Measurements from ENCODE around the gene TBC1D22A.
A peak's percentile ranks its signal among the peaks of the same experiment; 100 is the strongest.

TBC1D22A gene

DNA sequence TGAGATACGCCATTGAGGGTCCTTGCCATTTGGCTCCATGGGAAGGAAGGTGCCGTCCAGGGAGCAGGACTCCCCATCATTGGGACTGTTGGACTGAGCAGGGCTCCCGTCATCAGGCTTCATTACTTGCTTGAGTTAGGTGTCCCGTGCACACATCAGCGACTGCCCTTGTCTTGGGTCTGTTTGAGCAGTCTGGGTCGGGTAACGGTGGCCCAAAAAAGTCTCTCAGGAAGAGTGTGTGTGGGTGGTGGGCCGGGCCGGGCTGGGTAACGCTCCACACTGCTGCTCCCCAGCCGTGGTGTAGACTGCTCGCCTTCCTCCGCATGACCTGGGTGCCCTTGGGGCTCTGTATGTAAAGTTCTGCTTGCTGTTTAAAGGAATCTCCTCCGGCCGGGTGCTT lies 293.5 kb downstream of the TBC1D22A start:
- Mint-ChIP-seq H3K4me3 (no peak overlapping the region), H3K4me1 (peaks cover 12% of the 10 kb centered on the region), H3K27me3 (no peaks in the 10 kb centered on the region), H3K27ac (no peak overlapping the region), H3K9me3 (no peaks in the 10 kb centered on the region), H3K36me3 (ENCODE audit: low read depth) (peaks cover 10% of the 10 kb centered on the region)
- DNase-seq (no peak), ATAC-seq (no peak)

DNA sequence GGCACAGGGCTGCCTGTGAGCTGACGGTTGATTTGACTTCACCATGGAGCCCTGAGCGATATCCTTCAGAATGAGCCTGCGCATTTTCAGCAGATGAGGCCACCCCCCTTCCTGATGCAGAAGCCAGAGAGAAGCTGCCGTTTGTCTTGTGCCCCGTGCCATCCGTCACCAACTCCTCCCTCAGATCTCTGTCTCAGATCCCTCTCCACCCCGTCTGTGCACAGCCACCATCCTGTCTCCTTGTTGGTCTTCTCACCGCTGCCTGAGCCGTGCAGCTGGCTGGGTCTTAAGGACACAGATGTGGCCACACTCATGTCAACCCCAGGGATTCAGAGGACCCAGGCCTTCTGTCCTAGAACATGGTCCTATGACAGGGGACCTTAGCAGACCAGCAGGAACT lies 293.9 kb downstream of the TBC1D22A start:
- no peaks in the 10 kb centered on the region for H3K9me3 Mint-ChIP-seq
- no peak for ATAC-seq
- peaks cover 14% of the 10 kb centered on the region for H3K36me3 Mint-ChIP-seq (ENCODE audit: low read depth)

DNA sequence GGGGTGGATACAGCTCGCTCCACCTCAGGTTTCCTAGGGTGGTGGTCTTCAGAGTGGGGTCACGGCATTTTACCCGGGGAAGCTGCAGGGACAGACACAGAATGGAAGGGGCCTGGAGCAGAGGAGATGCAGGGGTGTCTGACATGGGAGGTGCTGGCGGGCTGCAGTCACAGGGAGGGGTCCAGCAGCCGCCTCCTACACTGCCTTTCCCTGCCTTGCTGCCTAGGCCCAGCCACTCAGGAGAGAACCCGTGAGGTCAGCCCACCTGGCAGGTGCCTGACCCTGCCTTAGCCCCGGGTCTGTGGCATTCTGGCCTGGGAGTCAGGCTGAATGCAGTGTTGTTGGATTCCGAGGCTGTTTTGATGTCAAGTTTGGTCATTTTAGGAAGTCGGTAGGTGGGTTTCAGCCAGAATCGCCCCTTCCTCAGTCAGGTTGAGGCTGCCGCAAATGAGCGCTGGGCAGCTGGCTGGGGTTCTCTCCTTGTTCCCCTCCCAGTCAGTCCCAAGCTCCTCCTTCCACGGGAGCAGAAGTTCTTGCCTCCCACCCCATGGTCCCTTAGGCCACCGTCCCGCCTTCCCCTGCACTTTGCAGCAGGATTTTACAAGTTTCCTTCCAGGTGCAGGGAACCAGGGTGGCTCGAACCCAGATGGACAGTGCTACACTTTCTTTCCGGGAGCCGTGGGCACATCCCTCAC lies 294.5 kb downstream of the TBC1D22A start:
- Mint-ChIP-seq H3K27ac (peak overlapping the region; percentile 67), H3K36me3 (ENCODE audit: low read depth) (peaks cover 17% of the 10 kb centered on the region), H3K4me3 (no peak overlapping the region), H3K4me1 (peaks cover 20% of the 10 kb centered on the region), H3K9me3 (no peaks in the 10 kb centered on the region), H3K27me3 (no peaks in the 10 kb centered on the region)
- DNase-seq (no peak), ATAC-seq (no peak)

More for the DNA sequence above, 293.9 kb downstream of the TBC1D22A start:
- Mint-ChIP-seq H3K4me1 (peaks cover 16% of the 10 kb centered on the region), H3K27ac (peak overlapping the region; percentile 67), H3K4me3 (no peak overlapping the region), H3K27me3 (no peaks in the 10 kb centered on the region)
- no peak for DNase-seq

DNA sequence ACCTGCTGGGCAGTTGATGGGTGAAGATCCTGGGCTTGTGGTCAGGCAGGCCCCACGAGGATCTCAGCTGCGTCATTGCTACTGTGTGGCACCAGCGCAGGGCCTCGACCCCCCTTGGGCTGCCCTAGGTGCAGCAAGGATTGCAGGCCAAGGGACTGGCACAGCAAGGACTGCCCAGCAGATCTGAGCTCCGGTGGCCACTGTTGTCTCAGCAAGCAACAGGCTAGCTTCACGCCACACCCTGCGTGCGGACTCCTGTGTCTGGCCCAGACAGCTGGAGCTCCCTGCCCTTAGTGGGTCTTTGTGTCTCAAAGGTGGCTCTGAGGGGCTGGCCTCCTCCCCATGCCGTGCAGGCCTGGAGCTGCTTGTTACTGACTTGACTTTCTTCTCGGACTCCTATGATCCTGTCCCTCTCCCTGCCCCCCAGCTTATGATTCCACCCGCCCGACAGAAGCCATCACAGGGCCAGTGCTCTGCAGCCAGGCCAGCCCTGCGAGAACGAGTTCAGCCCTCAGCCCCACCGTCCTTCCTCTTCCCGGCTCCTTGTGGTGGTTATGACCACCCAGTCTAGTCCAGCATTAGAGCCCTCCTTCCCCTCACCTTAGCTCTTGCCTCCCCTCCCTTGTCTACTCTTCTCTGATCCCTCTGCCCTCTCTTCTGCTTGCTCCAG lies 295.6 kb downstream of the TBC1D22A start:
- ATAC-seq (no peak), DNase-seq (no peak)
- Mint-ChIP-seq H3K27me3 (no peaks in the 10 kb centered on the region), H3K4me3 (no peak overlapping the region), H3K36me3 (ENCODE audit: low read depth) (peaks cover 22% of the 10 kb centered on the region), H3K4me1 (peaks cover 17% of the 10 kb centered on the region), H3K9me3 (no peaks in the 10 kb centered on the region), H3K27ac (peak overlapping the region; percentile 34)

DNA sequence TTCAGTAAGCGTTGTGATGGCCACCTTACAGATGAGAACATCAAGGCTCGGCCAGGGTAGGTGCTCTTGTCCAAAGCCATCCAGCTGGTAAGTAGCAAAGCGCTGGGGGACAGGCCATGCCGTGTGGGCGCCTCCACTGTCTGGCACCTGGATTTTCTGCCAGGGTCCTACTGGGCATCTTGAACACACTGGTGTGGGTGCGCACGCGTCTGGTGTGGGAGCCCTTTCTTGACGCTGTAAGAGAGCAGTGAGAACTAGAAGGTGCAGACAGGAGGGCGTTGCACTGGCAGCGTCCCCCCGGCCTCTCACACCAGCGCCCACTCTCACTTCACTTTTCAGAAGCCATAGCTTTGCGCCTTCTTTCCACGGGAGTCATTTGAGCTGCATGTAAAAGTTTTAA lies 296.6 kb downstream of the TBC1D22A start:
- H3K4me1 Mint-ChIP-seq: peaks cover 16% of the 10 kb centered on the region
- H3K36me3 Mint-ChIP-seq (ENCODE audit: low read depth): peaks cover 25% of the 10 kb centered on the region
- no peak overlapping the region for H3K4me3 Mint-ChIP-seq
- ATAC-seq: no peak
- H3K27me3 Mint-ChIP-seq: no peaks in the 10 kb centered on the region
- no peaks in the 10 kb centered on the region for H3K9me3 Mint-ChIP-seq
- H3K27ac Mint-ChIP-seq: peak overlapping the region; percentile 52
- DNase-seq: no peak

DNA sequence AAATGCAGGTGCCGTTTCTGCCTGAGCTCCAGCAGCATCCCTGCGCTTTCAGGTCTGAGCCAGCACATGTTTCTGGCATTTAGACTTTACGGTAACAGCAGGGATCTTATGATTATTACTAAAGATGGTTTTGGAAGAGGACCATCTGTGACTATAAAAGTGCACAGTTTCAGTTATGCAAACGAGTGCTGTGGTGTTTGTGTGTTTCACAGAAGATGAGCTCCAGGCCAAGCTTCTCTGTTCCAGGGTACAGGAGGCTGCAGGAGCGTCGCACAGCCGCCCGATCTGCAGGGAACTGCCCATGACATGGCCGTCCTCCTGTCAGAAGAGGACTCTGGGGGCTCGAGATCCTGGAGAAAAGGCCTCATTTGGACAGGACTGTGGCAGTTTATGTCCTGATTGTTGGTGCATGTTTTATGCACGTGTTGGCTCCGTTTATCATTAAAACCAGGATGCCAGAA lies 297.3 kb downstream of the TBC1D22A start:
- peaks cover 25% of the 10 kb centered on the region for H3K36me3 Mint-ChIP-seq (ENCODE audit: low read depth)
- no peak for ATAC-seq
- peak overlapping the region; percentile 44 for H3K27ac Mint-ChIP-seq
- H3K9me3 Mint-ChIP-seq: no peaks in the 10 kb centered on the region
- peaks cover 16% of the 10 kb centered on the region for H3K4me1 Mint-ChIP-seq
- DNase-seq: no peak
- no peak overlapping the region for H3K4me3 Mint-ChIP-seq
- H3K27me3 Mint-ChIP-seq: no peaks in the 10 kb centered on the region

DNA sequence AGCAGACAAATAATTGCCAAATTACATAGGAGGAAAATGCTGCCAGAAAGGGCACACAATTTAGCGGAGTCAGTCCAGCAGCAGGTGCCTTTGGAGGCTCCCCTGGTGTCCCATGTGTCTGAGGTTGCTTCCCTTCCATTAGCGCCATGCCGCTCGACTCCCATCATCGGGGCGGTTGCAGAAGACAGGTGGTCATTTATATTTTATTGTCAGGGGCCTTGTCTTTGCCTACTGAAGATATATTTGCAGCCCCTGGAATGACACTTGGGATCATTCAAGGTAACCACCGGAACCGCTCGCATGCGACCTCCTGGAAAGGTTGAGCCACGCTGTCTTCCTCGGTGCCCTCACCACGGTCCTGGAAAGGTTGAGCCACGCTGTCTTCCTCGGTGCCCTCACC lies 298.3 kb downstream of the TBC1D22A start:
- ATAC-seq (peak; percentile 50), DNase-seq (no peak)
- Mint-ChIP-seq H3K27me3 (no peaks in the 10 kb centered on the region), H3K27ac (peak overlapping the region; percentile 86), H3K9me3 (no peaks in the 10 kb centered on the region), H3K4me1 (peaks cover 16% of the 10 kb centered on the region), H3K4me3 (peak overlapping the region; percentile 45), H3K36me3 (ENCODE audit: low read depth) (peaks cover 23% of the 10 kb centered on the region)

DNA sequence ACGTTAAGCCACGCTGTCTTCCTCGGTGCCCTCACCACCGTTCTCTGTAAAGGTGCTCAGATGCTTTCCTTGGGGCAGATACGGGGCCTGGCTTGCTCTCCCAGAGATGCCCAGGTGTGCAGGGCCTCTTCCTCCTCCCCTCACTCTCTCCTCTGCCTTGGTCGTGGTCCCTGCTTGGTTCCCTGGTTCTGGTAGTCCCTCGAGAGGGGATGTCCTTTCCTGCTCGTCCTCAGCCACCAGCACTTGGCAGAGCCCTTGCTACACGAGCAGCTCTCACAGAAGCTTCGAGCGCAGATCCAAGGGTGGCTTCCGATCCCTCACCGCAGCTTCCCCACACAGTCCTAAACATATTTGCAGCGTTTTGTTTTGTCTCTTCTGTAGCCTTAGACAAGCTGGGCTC lies 298.8 kb downstream of the TBC1D22A start:
- ATAC-seq: peak; percentile 27
- Mint-ChIP-seq H3K9me3 (no peaks in the 10 kb centered on the region), H3K4me1 (peaks cover 16% of the 10 kb centered on the region), H3K27ac (peak overlapping the region; percentile 86), H3K4me3 (peak overlapping the region; percentile 45), H3K27me3 (no peaks in the 10 kb centered on the region), H3K36me3 (ENCODE audit: low read depth) (peaks cover 22% of the 10 kb centered on the region)
- no peak for DNase-seq

DNA sequence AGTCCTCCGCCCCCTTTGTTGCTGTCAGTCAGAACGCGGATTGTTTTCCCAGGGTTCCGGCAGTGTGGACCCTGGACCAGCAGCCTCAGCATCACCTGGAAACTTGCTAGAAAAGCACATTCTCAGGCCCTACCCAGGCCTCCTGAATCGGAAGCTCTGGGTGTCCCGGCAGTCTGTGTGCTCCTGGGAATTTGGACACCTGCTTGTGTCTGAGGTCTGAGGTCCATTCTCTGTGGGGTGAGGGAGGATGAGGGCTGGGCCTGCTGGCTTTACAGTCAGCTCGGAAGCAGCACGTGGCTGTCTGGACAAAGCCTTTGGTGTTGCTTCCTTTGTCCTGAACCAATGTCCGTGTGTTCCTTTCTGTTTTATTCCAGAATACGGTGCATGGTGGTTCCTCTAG lies 299.7 kb downstream of the TBC1D22A start:
- H3K4me3 Mint-ChIP-seq: no peak overlapping the region
- peaks cover 17% of the 10 kb centered on the region for H3K4me1 Mint-ChIP-seq
- H3K9me3 Mint-ChIP-seq: no peaks in the 10 kb centered on the region
- H3K27ac Mint-ChIP-seq: no peak overlapping the region
- no peaks in the 10 kb centered on the region for H3K27me3 Mint-ChIP-seq
- ATAC-seq (no peak), DNase-seq (no peak)
- H3K36me3 Mint-ChIP-seq (ENCODE audit: low read depth): peaks cover 19% of the 10 kb centered on the region

DNA sequence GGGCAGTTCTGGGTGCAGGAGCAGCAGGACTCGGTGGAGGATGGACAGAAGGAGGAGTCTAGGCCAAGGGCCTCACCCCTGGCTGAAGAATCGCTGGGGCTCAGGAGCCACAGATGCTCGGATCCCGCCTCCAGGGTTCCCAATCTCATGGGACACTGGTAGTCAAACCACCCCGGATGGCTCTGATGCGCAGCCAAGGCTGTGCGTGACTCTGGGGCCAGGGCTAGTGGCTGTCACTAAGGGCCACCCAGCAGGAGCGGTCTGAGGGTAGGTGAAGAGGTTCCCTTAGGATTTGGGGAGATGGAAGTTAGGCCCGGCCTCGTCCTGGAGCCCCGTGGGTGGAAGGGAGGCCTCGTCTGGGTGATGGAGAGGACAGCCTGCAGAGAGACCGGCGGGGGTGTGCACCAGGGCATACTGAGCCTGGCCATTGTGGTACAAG lies 300.6 kb downstream of the TBC1D22A start:
- ATAC-seq (no peak), DNase-seq (no peak)
- no peak overlapping the region for H3K4me3 Mint-ChIP-seq
- peaks cover 26% of the 10 kb centered on the region for H3K4me1 Mint-ChIP-seq
- peaks cover 19% of the 10 kb centered on the region for H3K36me3 Mint-ChIP-seq (ENCODE audit: low read depth)
- H3K27ac Mint-ChIP-seq: no peak overlapping the region
- no peaks in the 10 kb centered on the region for H3K9me3 Mint-ChIP-seq
- H3K27me3 Mint-ChIP-seq: no peaks in the 10 kb centered on the region

DNA sequence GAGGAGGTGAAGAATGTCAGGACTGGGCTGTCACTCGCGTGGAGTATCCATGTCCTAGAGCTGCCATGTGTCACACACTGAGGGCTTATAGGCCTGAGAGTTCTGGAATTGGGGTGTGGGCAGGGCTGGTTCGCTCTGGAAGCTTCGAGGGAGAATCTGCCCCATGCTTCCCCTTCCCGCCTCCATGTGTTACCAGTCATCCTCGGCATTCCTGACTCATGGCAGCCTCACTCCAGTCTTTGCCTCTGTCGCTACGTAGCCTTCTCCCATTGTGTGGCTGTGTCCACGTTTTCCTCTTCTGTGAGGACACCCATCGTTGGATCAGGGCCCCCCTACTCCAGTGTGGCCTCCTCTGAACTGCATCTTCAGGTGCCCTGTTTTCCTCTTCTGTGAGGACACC lies 301.2 kb downstream of the TBC1D22A start:
- Mint-ChIP-seq H3K9me3 (no peaks in the 10 kb centered on the region), H3K27me3 (no peaks in the 10 kb centered on the region), H3K4me3 (no peak overlapping the region), H3K27ac (no peak overlapping the region), H3K4me1 (peaks cover 28% of the 10 kb centered on the region), H3K36me3 (ENCODE audit: low read depth) (peaks cover 18% of the 10 kb centered on the region)
- DNase-seq (no peak), ATAC-seq (no peak)

DNA sequence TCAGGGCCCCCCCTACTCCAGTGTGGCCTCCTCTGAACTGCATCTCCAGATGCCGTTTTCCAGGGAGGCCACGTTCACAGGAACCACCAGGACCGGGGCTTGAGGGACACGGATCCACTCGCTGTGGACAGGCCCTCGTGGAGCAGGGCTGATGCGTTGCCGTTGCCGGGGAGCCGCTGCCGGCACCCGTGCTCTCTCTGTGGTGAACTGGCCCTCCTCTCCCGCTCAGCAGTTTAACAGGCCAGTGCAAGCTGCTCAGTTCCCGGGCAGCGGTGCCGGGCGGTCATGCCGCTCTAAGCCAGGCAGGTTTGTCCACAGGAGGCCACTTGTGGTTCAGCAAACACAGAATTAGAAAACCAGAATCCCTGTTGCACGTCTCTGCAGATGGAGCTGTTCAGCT lies 301.6 kb downstream of the TBC1D22A start:
- ATAC-seq: no peak
- Mint-ChIP-seq H3K36me3 (ENCODE audit: low read depth) (peaks cover 17% of the 10 kb centered on the region), H3K27me3 (no peaks in the 10 kb centered on the region), H3K4me3 (no peak overlapping the region), H3K4me1 (peaks cover 28% of the 10 kb centered on the region), H3K9me3 (no peaks in the 10 kb centered on the region), H3K27ac (no peak overlapping the region)
- DNase-seq: no peak

DNA sequence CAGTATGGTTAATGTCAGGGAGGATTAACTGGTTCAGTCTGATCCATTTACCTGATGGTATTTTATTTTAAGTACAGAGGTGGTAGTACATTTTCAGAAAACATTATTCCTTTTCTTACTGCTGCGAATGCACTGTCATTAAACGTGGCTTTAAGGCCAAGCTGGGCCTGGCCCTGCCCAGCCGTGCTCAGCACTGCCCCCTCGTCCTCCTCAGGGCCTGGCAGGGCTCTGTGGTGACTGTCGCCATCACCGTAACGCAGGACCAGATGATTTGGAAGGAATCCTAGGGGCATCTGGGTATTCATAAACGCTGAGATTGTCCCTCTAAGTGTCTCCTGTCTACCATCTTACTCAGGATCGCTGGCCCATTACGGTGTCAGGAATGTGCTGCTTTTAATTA lies 302.0 kb downstream of the TBC1D22A start:
- H3K4me1 Mint-ChIP-seq: peaks cover 28% of the 10 kb centered on the region
- H3K27me3 Mint-ChIP-seq: no peaks in the 10 kb centered on the region
- peaks cover 17% of the 10 kb centered on the region for H3K36me3 Mint-ChIP-seq (ENCODE audit: low read depth)
- DNase-seq (no peak), ATAC-seq (no peak)
- no peak overlapping the region for H3K27ac Mint-ChIP-seq
- no peaks in the 10 kb centered on the region for H3K9me3 Mint-ChIP-seq
- no peak overlapping the region for H3K4me3 Mint-ChIP-seq

DNA sequence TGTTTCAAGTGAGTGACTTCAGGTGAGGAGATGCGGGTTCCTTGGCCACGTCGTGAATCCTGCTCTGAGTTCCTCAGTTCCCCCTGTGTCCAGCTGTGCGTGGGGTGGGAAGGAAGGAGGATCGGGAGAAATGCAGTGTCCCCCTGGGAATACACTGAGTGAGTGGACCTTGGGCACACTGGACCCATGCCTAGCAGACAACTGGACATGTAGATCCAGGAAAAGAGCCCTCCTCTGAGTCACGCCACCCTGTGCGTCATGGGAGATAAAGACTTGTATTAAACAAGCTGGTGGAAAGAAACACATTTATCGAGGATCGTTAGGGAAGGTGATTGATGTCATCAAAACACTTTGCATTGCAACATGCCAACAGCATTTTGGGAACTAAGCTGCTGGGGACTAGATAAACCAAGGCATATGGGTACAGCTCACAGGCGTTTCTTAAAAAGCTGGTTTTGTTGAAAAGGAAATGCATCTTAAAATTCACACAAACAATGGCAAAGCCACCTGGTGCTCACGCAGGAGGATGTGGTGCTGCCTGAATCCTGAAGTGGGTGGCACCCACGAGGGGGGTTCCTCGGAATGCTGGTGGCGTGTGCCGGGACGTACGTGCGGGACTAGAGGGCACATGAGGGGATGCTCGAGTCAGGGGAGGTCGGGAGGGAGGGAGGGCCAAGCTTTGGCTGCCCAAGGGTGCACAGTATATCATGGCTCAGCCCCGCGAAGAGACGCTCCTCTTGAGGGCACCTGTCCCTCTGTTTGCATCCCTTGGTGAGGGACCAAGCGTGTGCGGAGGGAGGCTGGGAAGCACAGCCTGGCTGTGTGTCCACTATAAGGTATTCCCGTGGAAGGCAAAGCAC lies 303.5 kb downstream of the TBC1D22A start:
- Mint-ChIP-seq H3K4me3 (no peak overlapping the region), H3K4me1 (peaks cover 20% of the 10 kb centered on the region), H3K36me3 (ENCODE audit: low read depth) (peaks cover 15% of the 10 kb centered on the region), H3K9me3 (no peaks in the 10 kb centered on the region), H3K27ac (no peak overlapping the region), H3K27me3 (no peaks in the 10 kb centered on the region)
- no peak for ATAC-seq
- no peak for DNase-seq

DNA sequence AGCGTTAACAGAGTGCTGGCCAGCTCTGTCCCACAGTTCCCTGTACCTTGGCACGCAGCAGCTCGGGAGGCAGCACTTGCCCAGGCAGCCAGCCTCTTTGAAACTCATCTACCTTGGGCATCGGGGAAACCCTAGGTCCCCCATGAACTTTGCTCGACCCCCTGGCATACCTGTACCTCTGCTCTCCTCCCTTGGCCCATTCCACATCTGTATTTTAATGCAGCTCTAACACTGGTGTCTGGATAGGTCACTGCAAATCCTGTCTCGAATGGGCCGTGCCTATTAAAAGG lies 304.1 kb downstream of the TBC1D22A start:
- Mint-ChIP-seq H3K9me3 (no peaks in the 10 kb centered on the region), H3K4me1 (peaks cover 14% of the 10 kb centered on the region), H3K27me3 (no peaks in the 10 kb centered on the region), H3K4me3 (no peak overlapping the region), H3K27ac (no peak overlapping the region), H3K36me3 (ENCODE audit: low read depth) (peaks cover 9% of the 10 kb centered on the region)
- ATAC-seq: no peak
- DNase-seq: no peak
